H9 (cell line): Measurements from ENCODE around the gene INO80B. TPM values are rescaled to one million over a fixed set of nuclear protein-coding genes. Genes with fewer than 3 reads are reported as not detected.

Experiments
- DNase-seq: peaks from one replicate; pipeline ENCODE4 v3.0.0-alpha.2; 2017
- H2AFZ ChIP-seq: one replicate; pipeline ENCODE4 v1.6.1; 2013; ENCODE audit warnings: mild to moderate bottlenecking, low read length, control low read depth, moderate library complexity
- H2AK5ac ChIP-seq: 2 replicates; pipeline ENCODE4 v1.6.1; 2013; ENCODE audit warnings: low read length, control low read depth, mixed read lengths; ENCODE audit not compliant: insufficient read length
- H2BK120ac ChIP-seq: one replicate; pipeline ENCODE4 v1.6.1; 2013; ENCODE audit warnings: low read depth, mild to moderate bottlenecking, low read length, control low read depth, inconsistent platforms; ENCODE audit not compliant: poor library complexity, severe bottlenecking
- H2BK12ac ChIP-seq: 2 replicates; pipeline ENCODE4 v1.6.1; 2013; ENCODE audit warnings: low read length, control low read depth, mixed read lengths, low read depth; ENCODE audit not compliant: insufficient read length
- H2BK15ac ChIP-seq: 2 replicates; pipeline ENCODE4 v1.6.1; 2013; ENCODE audit warnings: low read depth, low read length, control low read depth
- H2BK20ac ChIP-seq: one replicate; pipeline ENCODE4 v1.6.1; 2013; ENCODE audit warnings: low read depth, mild to moderate bottlenecking, low read length, control low read depth, inconsistent platforms; ENCODE audit not compliant: poor library complexity, severe bottlenecking
- H2BK5ac ChIP-seq: 2 replicates; pipeline ENCODE4 v1.6.1; 2013; ENCODE audit warnings: low read length, control low read depth, mixed read lengths; ENCODE audit not compliant: insufficient read length
- H3K14ac ChIP-seq: 2 replicates; pipeline ENCODE4 v1.6.1; 2013; ENCODE audit warnings: low read length, control low read depth; ENCODE audit not compliant: insufficient read depth
- H3K18ac ChIP-seq: 2 replicates; pipeline ENCODE4 v1.6.1; 2013; ENCODE audit warnings: low read depth, mild to moderate bottlenecking, mixed read lengths, low read length, control low read depth; ENCODE audit not compliant: insufficient read length
- H3K23ac ChIP-seq: 2 replicates; pipeline ENCODE4 v1.6.1; 2013; ENCODE audit warnings: low read length, control low read depth, mixed read lengths, low read depth; ENCODE audit not compliant: insufficient read length
- H3K23me2 ChIP-seq: 2 replicates; pipeline ENCODE4 v1.6.1; 2013; ENCODE audit warnings: low read depth, mild to moderate bottlenecking, mixed read lengths, low read length, control low read depth; ENCODE audit not compliant: insufficient read length, poor library complexity, severe bottlenecking
- H3K27ac ChIP-seq: 2 replicates; pipeline ENCODE4 v1.5.1; 2013; ENCODE audit warnings: low read length, control low read depth, mixed read lengths, low read depth; ENCODE audit not compliant: insufficient read length
- H3K27me3 ChIP-seq: 2 replicates; pipeline ENCODE4 v1.6.1; 2013; ENCODE audit warnings: low read length, control low read depth, inconsistent platforms; ENCODE audit not compliant: insufficient read depth
- H3K4ac ChIP-seq: 2 replicates; pipeline ENCODE4 v1.6.1; 2013; ENCODE audit warnings: low read depth, mild to moderate bottlenecking, control low read depth, inconsistent platforms, low read length, moderate library complexity
- H3K4me1 ChIP-seq: 2 replicates; pipeline ENCODE4 v1.6.1; 2013; ENCODE audit warnings: low read length, control low read depth, inconsistent platforms; ENCODE audit not compliant: insufficient read depth
- H3K4me2 ChIP-seq: 2 replicates; pipeline ENCODE4 v1.6.1; 2013; ENCODE audit warnings: low read length, control low read depth, mixed read lengths; ENCODE audit not compliant: insufficient read length, insufficient read depth
- H3K56ac ChIP-seq: 2 replicates; pipeline ENCODE4 v1.6.1; 2013; ENCODE audit warnings: low read depth, mild to moderate bottlenecking, mixed read lengths, low read length, control low read depth; ENCODE audit not compliant: insufficient read length
- H3K79me1 ChIP-seq: 2 replicates; pipeline ENCODE4 v1.6.1; 2013; ENCODE audit warnings: low read depth, mild to moderate bottlenecking, moderate library complexity, low read length, control low read depth, inconsistent platforms; ENCODE audit not compliant: insufficient read depth, poor library complexity, severe bottlenecking
- H3K79me2 ChIP-seq: 2 replicates; pipeline ENCODE4 v1.6.1; 2013; ENCODE audit warnings: low read length, control low read depth, inconsistent platforms; ENCODE audit not compliant: insufficient read depth
- H3K9ac ChIP-seq: 2 replicates; pipeline ENCODE4 v1.6.1; 2013; ENCODE audit warnings: low read length, control low read depth, mixed read lengths; ENCODE audit not compliant: insufficient read length; ENCODE audit errors: extremely low read depth
- H3K9me3 ChIP-seq: one replicate; pipeline ENCODE4 v1.6.1; 2013; ENCODE audit warnings: low read depth, low read length, inconsistent platforms; ENCODE audit not compliant: control insufficient read depth
- H3T11ph ChIP-seq: one replicate; pipeline ENCODE4 v1.6.1; 2013; ENCODE audit warnings: mild to moderate bottlenecking, low read length, control low read depth, inconsistent platforms
- H4K20me1 ChIP-seq: one replicate; pipeline ENCODE4 v1.6.1; 2013; ENCODE audit not compliant: control insufficient read depth, insufficient read length, insufficient read depth
- H4K5ac ChIP-seq: 2 replicates; pipeline ENCODE4 v1.6.1; 2013; ENCODE audit warnings: low read depth, mild to moderate bottlenecking, mixed read lengths, low read length, control low read depth; ENCODE audit not compliant: insufficient read length
- H4K8ac ChIP-seq: replicated peaks from 2 replicates; pipeline ENCODE4 v1.6.1; 2013; ENCODE audit warnings: low read length, control low read depth, mixed read lengths, low read depth; ENCODE audit not compliant: insufficient read length
- H4K91ac ChIP-seq: 2 replicates; pipeline ENCODE4 v1.6.1; 2013; ENCODE audit warnings: low read depth, mild to moderate bottlenecking, moderate library complexity, mixed read lengths, low read length, control low read depth; ENCODE audit not compliant: insufficient read length
- H3K27ac Mint-ChIP-seq, 3 experiments: 2 replicates in 2 of 3; 3 replicates in 1 of 3; pipeline ENCODE4 v1.8.0; 2020 to 2021; ENCODE audit warnings: mixed read lengths in 3 of 3, mild to moderate bottlenecking in 1 of 3, moderate library complexity in 1 of 3
- H3K27me3 Mint-ChIP-seq: 2 replicates; pipeline ENCODE4 v1.8.0; 2021; ENCODE audit warnings: low read depth, mild to moderate bottlenecking, moderate library complexity, mixed read lengths
- H3K36me3 Mint-ChIP-seq, 3 experiments: 2 replicates in 2 of 3; 3 replicates in 1 of 3; pipeline ENCODE4 v1.8.0; 2020 to 2021; ENCODE audit warnings: low read depth in 3 of 3, mixed read lengths in 3 of 3; ENCODE audit not compliant: insufficient read depth in 1 of 3
- H3K4me1 Mint-ChIP-seq, 2 experiments: 2 replicates each; pipeline ENCODE4 v1.8.0; 2020; ENCODE audit warnings: mixed read lengths in 2 of 2
- H3K4me3 Mint-ChIP-seq, 2 experiments: 2 replicates in 1 of 2; 3 replicates in 1 of 2; pipeline ENCODE4 v1.8.0; 2020 to 2021; ENCODE audit warnings: mild to moderate bottlenecking in 2 of 2, mixed read lengths in 2 of 2, moderate library complexity in 1 of 2
- H3K9me3 Mint-ChIP-seq, 2 experiments: 2 replicates in 1 of 2; 3 replicates in 1 of 2; pipeline ENCODE4 v1.8.0; 2020; ENCODE audit warnings: mild to moderate bottlenecking in 2 of 2, mixed read lengths in 2 of 2, moderate library complexity in 1 of 2
- WGBS: extraction: QIAGEN DNeasy Blood & Tissue Kit; methylation state at CpG from one replicate; pipeline ENCODE4 v1.1.7; 2013; ENCODE audit warnings: missing lambda C conversion rate, low lambda C conversion rate, mixed read lengths; ENCODE audit not compliant: insufficient read length; ENCODE audit errors: extremely low coverage; 5-methylcytosine and 5-hydroxymethylcytosine counted together
- total RNA-seq: library from RNA; stranded (reverse); gene quantifications from 2 replicates; pipeline ENCODE4 v1.2.1, GENCODE V29; 2021
- TF ChIP-seq, protein P1 (sequence below): fragments of 200-600 bp; sonication (generic); conservative IDR thresholded peaks from 3 replicates; pipeline ENCODE4 v1.8.0; 2021; ENCODE audit warnings: antibody characterized with exemption, mild to moderate bottlenecking

The INO80B gene
- total RNA-seq, 1 experiment from 2014 or later, result 17.6 TPM

DNA sequence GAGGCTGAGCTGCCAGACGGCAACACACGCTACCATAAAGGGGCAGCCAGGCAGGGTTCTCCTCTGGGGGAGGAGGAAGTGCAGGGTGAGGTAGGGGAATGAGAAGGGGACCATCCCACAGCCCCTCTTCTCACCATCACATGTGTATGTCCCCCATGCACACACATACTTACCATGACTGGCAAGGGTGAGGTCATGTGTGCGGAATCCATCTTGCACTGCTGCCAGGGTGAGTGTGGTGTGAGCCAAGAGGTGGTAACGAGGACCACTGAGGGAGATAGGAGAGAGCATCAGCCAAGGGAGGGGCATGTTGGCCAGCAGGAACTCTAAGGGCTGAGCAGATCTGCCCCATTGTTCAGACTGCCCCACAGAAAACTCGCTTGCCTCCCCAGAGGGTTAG is 26.2 kb upstream of the INO80B start:
- Histone ChIP-seq H4K8ac (no peak overlapping the region), H4K91ac (no peak overlapping the region), H2BK12ac (no peak overlapping the region), H3K18ac (no peak overlapping the region), H2BK20ac (no peak overlapping the region), H3K27me3 (no peaks in the 10 kb centered on the region), H3T11ph (no peak overlapping the region), H3K56ac (no peak overlapping the region), H2AFZ (no peak overlapping the region), H4K20me1 (no peaks in the 10 kb centered on the region), H3K23ac (no peak overlapping the region), H4K5ac (no peak overlapping the region), H3K23me2 (no peaks in the 10 kb centered on the region), H2AK5ac (no peak overlapping the region), H3K4me2 (no peak overlapping the region), H2BK5ac (no peak overlapping the region), H3K79me2 (no peaks in the 10 kb centered on the region), H2BK120ac (no peak overlapping the region), H3K79me1 (no peaks in the 10 kb centered on the region), H3K14ac (no peak overlapping the region), H3K4ac (no peak overlapping the region), H3K4me1 (no peaks in the 10 kb centered on the region), H3K9ac (no peak overlapping the region), H3K9me3 (no peaks in the 10 kb centered on the region), H2BK15ac (no peak overlapping the region), H3K27ac (no peak overlapping the region)
- peak overlapping the region in 1 of 3 experiments; percentile 63; a peak in 1 of 7 replicates for H3K27ac Mint-ChIP-seq
- DNase-seq, result no peak
- no peaks in the 10 kb centered on the region; the same call in 1 of the 2 replicates for H3K27me3 Mint-ChIP-seq
- H3K4me1 Mint-ChIP-seq, result peaks cover 0 to 3% of the 10 kb centered on the region in 2 experiments; a peak in 1 of 4 replicates
- no peaks in the 10 kb centered on the region; a peak in 1 of 5 replicates for H3K9me3 Mint-ChIP-seq
- H3K36me3 Mint-ChIP-seq, result peaks cover 43 to 86% (median 78%) of the 10 kb centered on the region in 3 experiments
- no peak overlapping the region for H3K4me3 Mint-ChIP-seq
- no CpG with 5 or more reads among the region's 5 CpGs for WGBS
- TF ChIP-seq, protein P1, sequence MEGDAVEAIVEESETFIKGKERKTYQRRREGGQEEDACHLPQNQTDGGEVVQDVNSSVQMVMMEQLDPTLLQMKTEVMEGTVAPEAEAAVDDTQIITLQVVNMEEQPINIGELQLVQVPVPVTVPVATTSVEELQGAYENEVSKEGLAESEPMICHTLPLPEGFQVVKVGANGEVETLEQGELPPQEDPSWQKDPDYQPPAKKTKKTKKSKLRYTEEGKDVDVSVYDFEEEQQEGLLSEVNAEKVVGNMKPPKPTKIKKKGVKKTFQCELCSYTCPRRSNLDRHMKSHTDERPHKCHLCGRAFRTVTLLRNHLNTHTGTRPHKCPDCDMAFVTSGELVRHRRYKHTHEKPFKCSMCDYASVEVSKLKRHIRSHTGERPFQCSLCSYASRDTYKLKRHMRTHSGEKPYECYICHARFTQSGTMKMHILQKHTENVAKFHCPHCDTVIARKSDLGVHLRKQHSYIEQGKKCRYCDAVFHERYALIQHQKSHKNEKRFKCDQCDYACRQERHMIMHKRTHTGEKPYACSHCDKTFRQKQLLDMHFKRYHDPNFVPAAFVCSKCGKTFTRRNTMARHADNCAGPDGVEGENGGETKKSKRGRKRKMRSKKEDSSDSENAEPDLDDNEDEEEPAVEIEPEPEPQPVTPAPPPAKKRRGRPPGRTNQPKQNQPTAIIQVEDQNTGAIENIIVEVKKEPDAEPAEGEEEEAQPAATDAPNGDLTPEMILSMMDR, result no peak
